CD4-positive, CD25-positive, alpha-beta regulatory T cell (primary cell): ENCODE results near the gene TMPRSS6. TPM values are rescaled to one million over a fixed set of nuclear protein-coding genes. Genes with fewer than 3 reads are reported as not detected.
A peak's percentile ranks its signal among the peaks of the same experiment; 100 is the strongest.

Experiments
- ATAC-seq, 2 donors: fragments of 150-1000 bp; cut with Tn5 transposase; one replicate each; pipeline ENCODE4 v1.10.0; 2021; ENCODE audit warnings: low read depth in 2 of 2, moderate number of reproducible peaks in 2 of 2, moderate library complexity in 1 of 2
- DNase-seq, 3 donors: peaks; one replicate each; pipeline versions ENCODE4 v3.0.0 to v3.0.0-alpha.2; 2012 to 2022; ENCODE audit warnings: mixed read lengths in 1 of 3
- H3K27ac ChIP-seq: one replicate; pipeline ENCODE4 v1.7.0; 2013; ENCODE audit warnings: mild to moderate bottlenecking, low read length; ENCODE audit not compliant: insufficient read depth, poor library complexity, severe bottlenecking
- H3K27me3 ChIP-seq: one replicate; pipeline ENCODE4 v1.7.0; 2013; ENCODE audit warnings: low read length; ENCODE audit not compliant: control insufficient read depth, insufficient read depth
- H3K36me3 ChIP-seq: one replicate; pipeline ENCODE4 v1.7.0; 2013; ENCODE audit warnings: mild to moderate bottlenecking, low read length, moderate library complexity; ENCODE audit not compliant: control insufficient read depth, insufficient read depth
- H3K4me1 ChIP-seq: 2 replicates; pipeline ENCODE4 v1.7.0; 2013; ENCODE audit warnings: mild to moderate bottlenecking, low read length; ENCODE audit not compliant: insufficient read depth, control insufficient read depth, poor library complexity, severe bottlenecking
- H3K4me3 ChIP-seq: one replicate; pipeline ENCODE4 v1.7.0; 2013; ENCODE audit warnings: low read depth, mild to moderate bottlenecking, low read length, moderate library complexity
- H3K9me3 ChIP-seq, 2 experiments: 1 replicate in 1 of 2; 2 replicates in 1 of 2; pipeline ENCODE4 v1.7.0; 2013; ENCODE audit warnings: low read length in 2 of 2, mild to moderate bottlenecking in 1 of 2, moderate library complexity in 1 of 2; ENCODE audit not compliant: control insufficient read depth in 2 of 2
- H3K27ac Mint-ChIP-seq, 3 donors: one replicate each; pipeline ENCODE4 v1.8.0; 2020 to 2022; ENCODE audit warnings: mild to moderate bottlenecking in 3 of 3, mixed read lengths in 3 of 3, moderate library complexity in 2 of 3
- H3K27me3 Mint-ChIP-seq: one replicate; pipeline ENCODE4 v1.8.0; 2022; ENCODE audit warnings: mild to moderate bottlenecking, mixed read lengths
- H3K36me3 Mint-ChIP-seq: one replicate; pipeline ENCODE4 v1.8.0; 2020; ENCODE audit warnings: mixed read lengths
- H3K4me1 Mint-ChIP-seq, 4 donors: one replicate each; pipeline ENCODE4 v1.8.0; 2020 to 2022; ENCODE audit warnings: mixed read lengths in 4 of 4, mild to moderate bottlenecking in 1 of 4
- H3K4me3 Mint-ChIP-seq, 4 donors: one replicate each; pipeline ENCODE4 v1.8.0; 2020 to 2022; ENCODE audit warnings: mild to moderate bottlenecking in 4 of 4, mixed read lengths in 4 of 4, moderate library complexity in 3 of 4
- H3K9me3 Mint-ChIP-seq, 7 donors: one replicate each; pipeline ENCODE4 v1.8.0; 2020 to 2022; ENCODE audit warnings: mixed read lengths in 7 of 7, mild to moderate bottlenecking in 3 of 7, moderate library complexity in 2 of 7
- polyA plus RNA-seq, 4 donors: library from polyadenylated mRNA; unstranded; fragments of 300-500 nt; fragmentation: Illumina TruSeq; gene quantifications; one replicate each; pipeline ENCODE4 v1.2.3, GENCODE V29; 2021
- total RNA-seq: library from RNA; stranded (reverse); gene quantifications from one replicate; pipeline ENCODE4 v1.2.3, GENCODE V29; 2022

The TMPRSS6 gene
- total and polyA plus RNA-seq, 5 donors from 2014 or later = 0.10 to 1.5 (median 0.17) TPM

DNA sequence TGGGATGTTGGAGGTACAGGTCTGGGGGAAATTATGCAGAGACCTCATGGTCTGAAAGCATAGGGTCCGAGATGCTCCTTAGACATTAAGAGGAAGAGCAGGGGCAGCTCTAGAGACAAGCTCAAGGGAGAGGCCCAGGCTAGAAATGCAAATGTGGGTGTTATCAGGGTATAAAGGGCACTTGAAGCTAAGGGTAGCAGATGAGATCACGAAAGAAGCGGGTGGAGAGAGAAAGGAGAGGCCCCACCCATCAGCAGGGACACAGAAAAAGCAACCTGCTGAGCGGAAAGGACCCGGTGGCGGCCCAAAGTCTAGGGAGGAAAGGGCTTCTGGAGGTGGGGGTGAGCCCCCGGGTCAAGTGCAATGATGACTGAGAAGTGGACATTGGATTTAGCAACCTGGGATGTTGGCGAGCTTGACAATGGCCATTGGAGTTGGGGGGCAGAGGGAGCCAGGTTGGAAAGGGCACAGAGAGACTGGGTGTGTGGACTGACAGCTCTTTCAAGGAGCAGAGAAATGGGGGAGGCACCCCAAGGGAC lies 8.9 kb downstream of the TMPRSS6 start:
- Histone ChIP-seq H3K36me3 (no peaks in the 10 kb centered on the region), H3K4me1 (peaks cover 11% of the 10 kb centered on the region), H3K27me3 (no peaks in the 10 kb centered on the region), H3K4me3 (no peak overlapping the region), H3K27ac (no peak overlapping the region), H3K9me3 (no peaks in the 10 kb centered on the region)
- Mint-ChIP-seq H3K36me3 (no peaks in the 10 kb centered on the region), H3K9me3 (peaks cover 0 to 1% (median 0%) of the 10 kb centered on the region in 7 donors), H3K27me3 (no peaks in the 10 kb centered on the region), H3K27ac (peak overlapping the region; percentile 79 to 93 (median 92)), H3K4me1 (peaks cover 0 to 24% (median 17%) of the 10 kb centered on the region in 4 donors), H3K4me3 (peak overlapping the region in 3 of 4 donors; percentile 4 to 28 (median 16))
- ATAC-seq (peak; percentile 83 to 85), DNase-seq (peak in 2 of 3 donors; percentile 45 to 69)

- H3K9me3 ChIP-seq = no peaks in the 10 kb centered on the region
- H3K27me3 ChIP-seq = no peaks in the 10 kb centered on the region
- no peaks in the 10 kb centered on the region for H3K27me3 Mint-ChIP-seq
- H3K27ac ChIP-seq = no peak overlapping the region
- H3K4me3 ChIP-seq = no peak overlapping the region
- H3K4me3 Mint-ChIP-seq = peak overlapping the region in 1 of 4 donors; percentile 6
- H3K4me1 Mint-ChIP-seq = peaks cover 0 to 29% (median 23%) of the 10 kb centered on the region in 4 donors
- peak overlapping the region in 2 of 3 donors; percentile 15 to 92 for H3K27ac Mint-ChIP-seq
- peaks cover 15% of the 10 kb centered on the region for H3K4me1 ChIP-seq
- no peaks in the 10 kb centered on the region for H3K36me3 Mint-ChIP-seq
- DNase-seq (no peak), ATAC-seq (no peak)
- H3K9me3 Mint-ChIP-seq = peaks cover 0 to 1% (median 0%) of the 10 kb centered on the region in 7 donors
- no peaks in the 10 kb centered on the region for H3K36me3 ChIP-seq
Measured at GRCh38 chr22:37098976-37099591, 10.4 kb downstream of the TMPRSS6 start.

- H3K27ac Mint-ChIP-seq = no peak overlapping the region
- Histone ChIP-seq H3K9me3 (no peaks in the 10 kb centered on the region), H3K4me1 (peaks cover 15% of the 10 kb centered on the region), H3K4me3 (no peak overlapping the region), H3K27ac (no peak overlapping the region), H3K36me3 (no peaks in the 10 kb centered on the region), H3K27me3 (no peaks in the 10 kb centered on the region)
- ATAC-seq = no peak
- H3K27me3 Mint-ChIP-seq = no peaks in the 10 kb centered on the region
- H3K9me3 Mint-ChIP-seq = peaks cover 0 to 1% (median 0%) of the 10 kb centered on the region in 7 donors
- peaks cover 0 to 28% (median 22%) of the 10 kb centered on the region in 4 donors for H3K4me1 Mint-ChIP-seq
- no peak overlapping the region for H3K4me3 Mint-ChIP-seq
- H3K36me3 Mint-ChIP-seq = no peaks in the 10 kb centered on the region
- no peak for DNase-seq
Measured at GRCh38 chr22:37097346-37097745, 12.2 kb downstream of the TMPRSS6 start.

DNA sequence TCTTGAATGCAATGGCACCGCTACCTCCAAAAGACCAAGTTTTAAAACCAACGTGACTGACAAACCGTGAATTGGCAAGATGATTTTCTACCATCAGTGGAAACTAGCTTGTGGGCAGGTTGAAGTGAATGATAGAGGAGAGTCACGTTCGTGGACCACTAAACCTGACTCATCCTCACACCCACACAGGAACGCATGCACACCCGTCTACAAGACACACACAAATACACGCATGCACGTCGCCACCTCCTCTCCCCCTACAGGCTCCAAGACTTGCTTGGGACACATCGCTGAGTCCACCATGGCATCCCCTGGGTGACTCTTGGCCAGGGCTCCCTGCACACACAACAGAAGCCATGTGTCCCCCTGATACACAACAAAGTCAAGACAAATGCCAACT lies 14.4 kb downstream of the TMPRSS6 start:
- H3K36me3 ChIP-seq = no peaks in the 10 kb centered on the region
- no peak overlapping the region for H3K27ac ChIP-seq
- H3K4me3 ChIP-seq = no peak overlapping the region
- no peak overlapping the region for H3K27ac Mint-ChIP-seq
- H3K4me3 Mint-ChIP-seq = no peak overlapping the region
- peaks cover 0 to 1% (median 0%) of the 10 kb centered on the region in 7 donors for H3K9me3 Mint-ChIP-seq
- no peaks in the 10 kb centered on the region for H3K27me3 ChIP-seq
- peaks cover 0 to 19% (median 13%) of the 10 kb centered on the region in 4 donors for H3K4me1 Mint-ChIP-seq
- no peaks in the 10 kb centered on the region for H3K36me3 Mint-ChIP-seq
- H3K9me3 ChIP-seq = no peaks in the 10 kb centered on the region
- DNase-seq = peak in 1 of 3 donors; percentile 45
- H3K27me3 Mint-ChIP-seq = no peaks in the 10 kb centered on the region
- peak; percentile 56 to 65 for ATAC-seq
- H3K4me1 ChIP-seq = peaks cover 4% of the 10 kb centered on the region

GRCh38 chr22:37094239-37094638 lies 15.3 kb downstream of the TMPRSS6 start:
- ATAC-seq (no peak), DNase-seq (no peak)
- Histone ChIP-seq H3K4me3 (no peak overlapping the region), H3K4me1 (peaks cover 4% of the 10 kb centered on the region), H3K9me3 (no peaks in the 10 kb centered on the region), H3K27ac (no peak overlapping the region), H3K27me3 (no peaks in the 10 kb centered on the region), H3K36me3 (no peaks in the 10 kb centered on the region)
- H3K36me3 Mint-ChIP-seq = no peaks in the 10 kb centered on the region
- H3K4me3 Mint-ChIP-seq = no peak overlapping the region
- no peaks in the 10 kb centered on the region for H3K9me3 Mint-ChIP-seq
- H3K27me3 Mint-ChIP-seq = no peaks in the 10 kb centered on the region
- H3K27ac Mint-ChIP-seq = peak overlapping the region in 1 of 3 donors; percentile 43
- peaks cover 0 to 18% (median 10%) of the 10 kb centered on the region in 4 donors for H3K4me1 Mint-ChIP-seq

GRCh38 chr22:37092997-37093396 lies 16.5 kb downstream of the TMPRSS6 start:
- DNase-seq (no peak), ATAC-seq (no peak)
- H3K4me1 Mint-ChIP-seq = peaks cover 0 to 13% (median 11%) of the 10 kb centered on the region in 4 donors
- Histone ChIP-seq H3K4me3 (no peak overlapping the region), H3K4me1 (peaks cover 4% of the 10 kb centered on the region), H3K36me3 (no peaks in the 10 kb centered on the region), H3K27ac (no peak overlapping the region), H3K9me3 (no peaks in the 10 kb centered on the region), H3K27me3 (no peaks in the 10 kb centered on the region)
- H3K36me3 Mint-ChIP-seq = no peaks in the 10 kb centered on the region
- H3K4me3 Mint-ChIP-seq = no peak overlapping the region
- no peaks in the 10 kb centered on the region for H3K27me3 Mint-ChIP-seq
- H3K27ac Mint-ChIP-seq = no peak overlapping the region
- no peaks in the 10 kb centered on the region for H3K9me3 Mint-ChIP-seq

DNA sequence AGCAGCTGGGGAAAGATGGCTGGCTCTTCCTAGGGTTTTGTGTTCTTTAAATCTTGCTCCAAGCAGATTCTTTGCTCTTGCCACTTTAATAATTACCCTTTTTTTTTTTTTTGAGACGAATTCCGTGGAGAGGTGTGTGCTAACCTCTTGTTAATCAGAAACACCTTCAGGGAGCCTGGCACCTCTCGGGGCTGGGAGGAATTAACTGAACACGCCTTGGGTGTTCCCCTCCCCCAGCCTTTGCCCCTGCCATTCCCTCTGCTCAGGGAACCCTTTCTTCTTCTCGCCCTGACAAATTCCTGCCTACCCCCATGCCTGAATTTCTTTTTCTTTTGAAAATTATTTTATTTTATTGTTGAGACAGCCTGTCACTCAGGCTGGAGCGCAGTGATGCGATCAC lies 17.5 kb downstream of the TMPRSS6 start:
- Mint-ChIP-seq H3K9me3 (no peaks in the 10 kb centered on the region), H3K4me3 (no peak overlapping the region), H3K27me3 (no peaks in the 10 kb centered on the region), H3K4me1 (peaks cover 0 to 16% (median 13%) of the 10 kb centered on the region in 4 donors), H3K27ac (no peak overlapping the region), H3K36me3 (no peaks in the 10 kb centered on the region)
- peaks cover 4% of the 10 kb centered on the region for H3K4me1 ChIP-seq
- ATAC-seq = no peak
- H3K4me3 ChIP-seq = no peak overlapping the region
- H3K9me3 ChIP-seq = no peaks in the 10 kb centered on the region
- no peaks in the 10 kb centered on the region for H3K36me3 ChIP-seq
- no peak overlapping the region for H3K27ac ChIP-seq
- H3K27me3 ChIP-seq = no peaks in the 10 kb centered on the region
- no peak for DNase-seq
